Epithelial cell of esophagus (primary cell): ENCODE results near the gene VTI1A.

Experiments
- DNase-seq: peaks from one replicate; pipeline ENCODE4 v3.0.0; 2010; ENCODE audit warnings: low read depth
- H3K4me3 ChIP-seq: 2 replicates; pipeline ENCODE4 v1.5.1; 2011; ENCODE audit warnings: mild to moderate bottlenecking, low read length, control low read depth
- CTCF ChIP-seq: IDR thresholded peaks from 2 replicates; pipeline ENCODE4 v1.5.1; 2011; ENCODE audit warnings: low read depth, mild to moderate bottlenecking, low read length, control low read depth, inconsistent platforms; ENCODE audit not compliant: insufficient read depth; ENCODE audit errors: missing control alignments

The VTI1A gene

GRCh38 chr10:112765717-112766235, 318.8 kb downstream of the VTI1A start:
- no peak for DNase-seq
- no peak overlapping the region for H3K4me3 ChIP-seq
- TF ChIP-seq CTCF = no peak

GRCh38 chr10:112766636-112767035, 319.6 kb downstream of the VTI1A start:
- no peak overlapping the region for H3K4me3 ChIP-seq
- no peak for TF ChIP-seq CTCF
- peak; percentile 85 for DNase-seq

- H3K4me3 ChIP-seq = no peak overlapping the region
- no peak for DNase-seq
- TF ChIP-seq CTCF = no peak
These were observed 320.1 kb downstream of the VTI1A start for GRCh38 chr10:112767156-112767555.

- TF ChIP-seq CTCF = no peak
- DNase-seq = no peak
- no peak overlapping the region for H3K4me3 ChIP-seq
These were observed 321.1 kb downstream of the VTI1A start for GRCh38 chr10:112768121-112768520.

- TF ChIP-seq CTCF = no peak
- DNase-seq = no peak
- no peak overlapping the region for H3K4me3 ChIP-seq
These were observed 322.1 kb downstream of the VTI1A start for GRCh38 chr10:112769081-112769480.

- DNase-seq = no peak
- TF ChIP-seq CTCF = no peak
- no peak overlapping the region for H3K4me3 ChIP-seq
These were observed 322.8 kb downstream of the VTI1A start for GRCh38 chr10:112769611-112770370.

GRCh38 chr10:112771733-112772132, 324.7 kb downstream of the VTI1A start:
- no peak for TF ChIP-seq CTCF
- no peak overlapping the region for H3K4me3 ChIP-seq
- DNase-seq = no peak
